ENCODE results near the gene ACSS2.

The ACSS2 gene

DNA sequence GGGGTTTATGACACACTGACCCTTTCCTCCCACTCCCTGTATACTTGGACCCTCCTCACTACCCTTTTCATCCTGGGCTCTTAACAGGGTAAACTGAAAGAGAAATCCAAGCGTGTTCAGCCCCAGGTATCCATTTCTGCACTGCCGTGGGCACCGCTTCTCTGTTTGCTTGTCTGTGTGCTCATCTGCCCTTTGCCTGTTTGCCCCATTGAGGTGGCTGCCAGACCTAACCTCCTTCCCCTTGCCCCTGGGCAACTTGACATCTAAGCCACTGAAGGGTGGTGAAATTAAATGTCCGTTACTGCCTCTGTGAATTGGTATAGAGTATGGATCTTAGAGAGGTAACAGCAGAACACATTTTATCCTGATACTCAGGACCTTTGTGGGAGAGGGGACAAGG lies 38.7 kb downstream of the ACSS2 start:
- POLR2A ChIA-PET = no interaction called here
- DNase-seq (ENCODE audit: extremely low spot score) = no peak
- CTCF ChIA-PET = no interaction called here
- TF ChIP-seq SUZ12 (IDR thresholded peaks at IDR 0.05) = no peak
- no peak for TF ChIP-seq L3MBTL2 (conservative IDR thresholded peaks at IDR 0.05)
- no peak for TF ChIP-seq ARNT (IDR thresholded peaks at IDR 0.05)
- TF ChIP-seq FOXM1 (IDR thresholded peaks at IDR 0.05; ENCODE audit: borderline replicate concordance) = no peak
- TF ChIP-seq FOXK2 (IDR thresholded peaks at IDR 0.05) = no peak
- no peak for TF ChIP-seq CTBP1 (IDR thresholded peaks at IDR 0.05; ENCODE audit: borderline replicate concordance)
- no peak for TF ChIP-seq BHLHE40 (IDR thresholded peaks at IDR 0.05; ENCODE audit: borderline replicate concordance)
- no peak for TF ChIP-seq TARDBP (IDR thresholded peaks at IDR 0.05)
- TF ChIP-seq NFRKB (IDR thresholded peaks at IDR 0.05) = no peak
- TF ChIP-seq, protein P1, sequence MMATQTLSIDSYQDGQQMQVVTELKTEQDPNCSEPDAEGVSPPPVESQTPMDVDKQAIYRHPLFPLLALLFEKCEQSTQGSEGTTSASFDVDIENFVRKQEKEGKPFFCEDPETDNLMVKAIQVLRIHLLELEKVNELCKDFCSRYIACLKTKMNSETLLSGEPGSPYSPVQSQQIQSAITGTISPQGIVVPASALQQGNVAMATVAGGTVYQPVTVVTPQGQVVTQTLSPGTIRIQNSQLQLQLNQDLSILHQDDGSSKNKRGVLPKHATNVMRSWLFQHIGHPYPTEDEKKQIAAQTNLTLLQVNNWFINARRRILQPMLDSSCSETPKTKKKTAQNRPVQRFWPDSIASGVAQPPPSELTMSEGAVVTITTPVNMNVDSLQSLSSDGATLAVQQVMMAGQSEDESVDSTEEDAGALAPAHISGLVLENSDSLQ (IDR thresholded peaks at IDR 0.05) = no peak
- no peak for TF ChIP-seq ELF4 (IDR thresholded peaks at IDR 0.05)
- no peak for TF ChIP-seq ZNF384 (IDR thresholded peaks at IDR 0.05)

DNA sequence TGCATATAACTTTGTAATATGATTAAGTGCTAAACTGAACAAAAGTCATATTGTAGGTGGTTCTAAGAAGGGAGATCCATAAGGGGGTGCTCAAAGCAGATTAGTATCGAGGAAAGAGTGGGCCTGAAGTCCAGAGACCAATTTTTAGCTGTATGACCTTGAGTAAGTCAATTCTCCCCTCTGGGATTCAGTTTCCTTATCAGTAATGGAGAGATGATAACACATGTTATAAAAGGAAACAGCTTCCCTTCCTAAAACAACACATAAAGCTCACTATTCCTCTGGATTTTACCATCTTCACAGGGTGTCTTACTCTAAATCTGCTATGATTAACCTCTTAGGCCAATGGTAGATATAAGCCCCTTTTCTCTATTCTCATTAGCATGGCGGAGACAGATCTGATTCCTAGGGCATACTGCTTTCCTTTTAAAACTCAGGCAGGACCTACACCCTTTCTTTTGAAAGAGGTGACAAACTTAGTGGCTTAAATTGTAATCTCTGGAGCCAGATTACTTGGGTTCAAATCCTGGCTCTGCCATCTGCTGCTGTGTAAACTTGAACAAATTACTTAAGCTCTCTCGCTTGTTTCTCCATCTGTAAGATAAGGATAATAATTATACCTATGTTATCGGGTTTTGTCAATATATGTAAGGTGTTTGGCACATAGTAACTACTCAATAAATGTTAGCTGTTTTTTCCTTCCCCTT lies 39.5 kb downstream of the ACSS2 start:
- ChIA-PET POLR2A (no interaction called here), CTCF (no interaction called here)
- TF ChIP-seq TARDBP (IDR thresholded peaks at IDR 0.05) (no peak), FOXM1 (IDR thresholded peaks at IDR 0.05; ENCODE audit: borderline replicate concordance) (no peak), ARNT (IDR thresholded peaks at IDR 0.05) (no peak), HDGF (IDR thresholded peaks at IDR 0.05; ENCODE audit: borderline replicate concordance) (no peak), LEF1 (IDR thresholded peaks at IDR 0.05; ENCODE audit: borderline replicate concordance) (no peak), NFRKB (IDR thresholded peaks at IDR 0.05) (no peak), ZNF384 (IDR thresholded peaks at IDR 0.05) (no peak), SUZ12 (IDR thresholded peaks at IDR 0.05) (no peak), L3MBTL2 (conservative IDR thresholded peaks at IDR 0.05) (no peak), BHLHE40 (IDR thresholded peaks at IDR 0.05; ENCODE audit: borderline replicate concordance) (no peak), ELF4 (IDR thresholded peaks at IDR 0.05) (no peak), SP1 (IDR thresholded peaks at IDR 0.05) (no peak), CTBP1 (IDR thresholded peaks at IDR 0.05; ENCODE audit: borderline replicate concordance) (no peak), FOXK2 (IDR thresholded peaks at IDR 0.05) (no peak), FOXA1 (IDR thresholded peaks at IDR 0.05) (no peak)
- TF ChIP-seq, protein P1 (IDR thresholded peaks at IDR 0.05) = no peak
- no peak for DNase-seq (ENCODE audit: extremely low spot score)

DNA sequence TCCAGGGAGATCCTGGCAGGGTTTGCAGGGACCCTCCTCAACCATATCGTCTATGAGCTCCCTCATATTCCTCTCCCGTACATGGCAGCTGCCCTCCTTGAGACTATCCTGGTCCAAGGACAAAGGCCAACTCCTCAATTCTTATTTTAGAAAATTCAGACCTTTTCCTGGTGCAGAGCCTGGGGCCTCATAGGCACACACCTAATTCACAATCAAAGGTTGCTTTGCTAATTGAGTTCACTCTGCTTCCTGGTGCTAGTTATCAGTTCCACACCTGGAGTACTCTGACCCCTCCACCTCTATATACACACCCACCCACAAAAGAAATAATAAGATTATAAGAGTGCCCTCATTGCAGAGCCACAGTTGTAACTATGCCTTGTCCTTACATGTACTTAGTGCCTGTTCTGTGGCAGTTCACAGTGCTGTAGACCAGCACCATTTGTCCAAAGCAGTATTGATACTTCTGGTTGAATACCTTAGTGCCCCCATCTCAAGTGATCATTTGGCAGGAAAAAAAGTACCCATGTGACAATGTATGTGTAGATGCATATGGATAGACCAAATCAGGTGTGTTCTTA lies 40.5 kb downstream of the ACSS2 start:
- CTCF ChIA-PET = no interaction called here
- POLR2A ChIA-PET = no interaction called here
- TF ChIP-seq SUZ12 (IDR thresholded peaks at IDR 0.05) (no peak), FOXA1 (IDR thresholded peaks at IDR 0.05) (no peak), CTBP1 (IDR thresholded peaks at IDR 0.05; ENCODE audit: borderline replicate concordance) (no peak), HDGF (IDR thresholded peaks at IDR 0.05; ENCODE audit: borderline replicate concordance) (no peak), LEF1 (IDR thresholded peaks at IDR 0.05; ENCODE audit: borderline replicate concordance) (no peak), SP1 (IDR thresholded peaks at IDR 0.05) (no peak), ELF4 (IDR thresholded peaks at IDR 0.05) (no peak), ZNF384 (IDR thresholded peaks at IDR 0.05) (no peak), L3MBTL2 (conservative IDR thresholded peaks at IDR 0.05) (no peak), FOXK2 (IDR thresholded peaks at IDR 0.05) (no peak)
- DNase-seq (ENCODE audit: extremely low spot score) = no peak

DNA sequence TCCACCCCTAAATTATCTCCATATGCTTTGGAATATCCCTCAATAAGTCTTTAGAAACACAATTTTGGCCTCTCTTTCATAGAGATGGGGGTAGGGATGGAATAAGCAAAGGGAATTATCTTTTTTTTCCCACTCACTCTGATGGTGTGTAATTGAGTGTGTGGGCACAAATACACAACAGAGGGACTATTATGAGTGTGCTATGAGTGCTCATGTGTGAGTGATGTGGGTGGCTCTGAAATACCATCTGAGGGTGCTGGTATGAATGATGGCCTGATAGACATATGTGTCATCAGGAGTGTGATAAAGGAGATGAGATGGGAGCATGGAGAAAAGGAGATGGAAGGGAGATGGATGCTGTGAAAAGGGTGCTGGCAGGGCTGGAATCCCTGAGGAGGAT lies 43.6 kb downstream of the ACSS2 start:
- no peak for DNase-seq (ENCODE audit: extremely low spot score)
- TF ChIP-seq TARDBP (IDR thresholded peaks at IDR 0.05) = no peak
- TF ChIP-seq ARNT (IDR thresholded peaks at IDR 0.05) = no peak
- TF ChIP-seq, protein P1 (IDR thresholded peaks at IDR 0.05) = no peak
- TF ChIP-seq SP1 (IDR thresholded peaks at IDR 0.05) = no peak
- no peak for TF ChIP-seq LEF1 (IDR thresholded peaks at IDR 0.05; ENCODE audit: borderline replicate concordance)
- no peak for TF ChIP-seq FOXA1 (IDR thresholded peaks at IDR 0.05)
- TF ChIP-seq CTBP1 (IDR thresholded peaks at IDR 0.05; ENCODE audit: borderline replicate concordance) = no peak
- TF ChIP-seq BHLHE40 (IDR thresholded peaks at IDR 0.05; ENCODE audit: borderline replicate concordance) = no peak
- no peak for TF ChIP-seq HDGF (IDR thresholded peaks at IDR 0.05; ENCODE audit: borderline replicate concordance)
- no peak for TF ChIP-seq FOXK2 (IDR thresholded peaks at IDR 0.05)
- no peak for TF ChIP-seq SUZ12 (IDR thresholded peaks at IDR 0.05)
- ChIA-PET CTCF (no interaction called here), POLR2A (no interaction called here)

DNA sequence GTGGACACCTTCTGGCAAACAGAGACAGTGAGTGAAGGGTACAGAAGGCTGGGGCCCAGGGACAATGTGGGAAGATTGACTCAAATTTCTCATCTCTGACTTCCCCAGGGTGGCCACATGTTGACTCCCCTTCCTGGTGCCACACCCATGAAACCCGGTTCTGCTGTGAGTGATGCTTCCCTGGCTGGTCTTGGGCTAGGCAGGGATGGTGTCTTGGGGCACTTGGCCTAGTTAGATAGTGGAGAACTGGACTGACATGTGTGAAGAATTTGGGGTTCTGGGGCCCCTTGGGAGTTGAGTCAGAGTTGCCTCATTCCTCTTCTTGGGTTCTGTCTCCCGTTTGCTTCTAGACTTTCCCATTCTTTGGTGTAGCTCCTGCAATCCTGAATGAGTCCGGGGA lies 45.0 kb downstream of the ACSS2 start:
- POLR2A ChIA-PET = no interaction called here
- DNase-seq (ENCODE audit: extremely low spot score) = no peak
- no peak for TF ChIP-seq ELF4 (IDR thresholded peaks at IDR 0.05)
- CTCF ChIA-PET = no interaction called here

DNA sequence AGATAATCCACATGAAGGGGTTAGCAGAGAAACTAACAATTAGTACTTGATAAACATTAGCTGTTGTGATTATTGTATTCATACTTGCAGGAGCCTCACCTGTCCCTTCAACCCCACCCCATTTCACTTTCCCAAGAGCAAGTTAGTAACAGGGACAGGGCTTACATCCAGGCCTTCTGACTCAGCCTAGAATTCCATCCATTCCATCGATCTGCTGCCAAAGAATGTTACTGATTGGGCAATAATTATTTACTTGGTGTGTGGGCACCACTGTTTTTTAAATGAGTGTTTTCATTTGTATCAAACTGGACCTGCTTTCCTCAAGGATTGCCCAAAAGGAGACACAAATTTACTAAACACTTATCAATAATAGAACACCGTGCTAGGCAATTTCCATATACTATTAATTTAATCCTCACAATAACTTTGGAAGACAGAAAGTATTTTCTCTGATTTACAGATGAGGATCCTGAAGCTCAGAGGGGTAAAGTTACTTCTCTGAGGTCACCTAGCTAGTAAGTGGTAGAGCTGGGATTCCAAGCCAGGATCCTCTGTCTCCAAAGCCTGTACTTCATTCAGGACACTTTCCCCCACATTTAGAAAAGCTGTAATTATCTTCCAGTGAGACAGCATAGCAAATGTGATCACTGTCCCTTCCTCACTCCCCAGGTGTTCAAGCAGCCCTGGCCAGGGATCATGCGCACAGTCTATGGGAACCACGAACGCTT lies 46.4 kb downstream of the ACSS2 start:
- no peak for DNase-seq (ENCODE audit: extremely low spot score)
- no peak for TF ChIP-seq TARDBP (IDR thresholded peaks at IDR 0.05)
- TF ChIP-seq, protein P1 (IDR thresholded peaks at IDR 0.05) = no peak
- TF ChIP-seq HDGF (IDR thresholded peaks at IDR 0.05; ENCODE audit: borderline replicate concordance) = no peak
- TF ChIP-seq SUZ12 (IDR thresholded peaks at IDR 0.05) = no peak
- no peak for TF ChIP-seq FOXM1 (IDR thresholded peaks at IDR 0.05; ENCODE audit: borderline replicate concordance)
- no peak for TF ChIP-seq ARNT (IDR thresholded peaks at IDR 0.05)
- TF ChIP-seq NFRKB (IDR thresholded peaks at IDR 0.05) = no peak
- no peak for TF ChIP-seq FOXA1 (IDR thresholded peaks at IDR 0.05)
- no peak for TF ChIP-seq CTBP1 (IDR thresholded peaks at IDR 0.05; ENCODE audit: borderline replicate concordance)
- POLR2A ChIA-PET = no interaction called here
- CTCF ChIA-PET = no interaction called here

Data from HEK293T (cell line).